Hepatocyte (in vitro differentiated cells): ENCODE data around the gene ZNF148. TPM values are rescaled to one million over a fixed set of nuclear protein-coding genes. Genes with fewer than 3 reads are reported as not detected.

Experiments
- DNase-seq: peaks from one replicate; pipeline ENCODE4 v3.0.0-alpha.2; 2016; ENCODE audit warnings: low spot score
- H2AFZ ChIP-seq: fragments of 200-600 bp; sonication (generic); 2 replicates; pipeline ENCODE4 v1.6.0; 2016; ENCODE audit warnings: antibody characterized with exemption, mild to moderate bottlenecking
- H3K27ac ChIP-seq: fragments of 200-600 bp; sonication (generic); 2 replicates; pipeline ENCODE4 v1.5.1; 2016; ENCODE audit warnings: mild to moderate bottlenecking
- H3K27me3 ChIP-seq: fragments of 200-600 bp; sonication (generic); 2 replicates; pipeline ENCODE4 v1.6.1; 2016
- H3K36me3 ChIP-seq: fragments of 200-600 bp; sonication (generic); replicated peaks from 2 replicates; pipeline ENCODE4 v1.5.1; 2016; ENCODE audit warnings: low read depth; ENCODE audit not compliant: insufficient read depth
- H3K4me1 ChIP-seq: fragments of 200-600 bp; sonication (generic); 2 replicates; pipeline ENCODE4 v1.5.1; 2016; ENCODE audit warnings: mild to moderate bottlenecking, moderate library complexity; ENCODE audit not compliant: insufficient read depth
- H3K4me2 ChIP-seq: fragments of 200-600 bp; sonication (generic); 2 replicates; pipeline ENCODE4 v1.6.0; 2016
- H3K4me3 ChIP-seq: fragments of 200-600 bp; sonication (generic); 2 replicates; pipeline ENCODE4 v1.5.1; 2016; ENCODE audit warnings: mild to moderate bottlenecking
- H3K79me2 ChIP-seq: fragments of 200-600 bp; sonication (generic); 2 replicates; pipeline ENCODE4 v1.6.0; 2017; ENCODE audit warnings: mild to moderate bottlenecking
- H3K9me2 ChIP-seq: fragments of 200-600 bp; sonication (generic); replicated peaks from 2 replicates; pipeline ENCODE4 v1.6.0; 2017; ENCODE audit warnings: mild to moderate bottlenecking; ENCODE audit not compliant: insufficient read depth
- H3K9me3 ChIP-seq: fragments of 200-600 bp; sonication (generic); 2 replicates; pipeline ENCODE4 v1.5.1; 2016; ENCODE audit warnings: low read depth, mild to moderate bottlenecking
- H4K20me1 ChIP-seq: fragments of 200-600 bp; sonication (generic); 2 replicates; pipeline ENCODE4 v1.6.0; 2016; ENCODE audit warnings: mild to moderate bottlenecking; ENCODE audit not compliant: insufficient read depth, poor library complexity, severe bottlenecking
- CTCF ChIP-seq: fragments of 200-600 bp; sonication (generic); IDR thresholded peaks from 2 replicates; pipeline ENCODE4 v1.5.1; 2016; ENCODE audit warnings: antibody characterized with exemption, mild to moderate bottlenecking; ENCODE audit not compliant: poor library complexity
- EZH2 ChIP-seq: fragments of 200-600 bp; sonication (generic); IDR thresholded peaks from 2 replicates; pipeline ENCODE4 v1.6.1; 2016; ENCODE audit warnings: antibody characterized with exemption, mild to moderate bottlenecking, borderline replicate concordance
- EZH2phosphoT487 ChIP-seq: fragments of 200-600 bp; sonication (generic); IDR thresholded peaks from one replicate; pipeline ENCODE4 v1.6.1; 2018; ENCODE audit warnings: antibody characterized with exemption, mild to moderate bottlenecking, low read depth, moderate library complexity; ENCODE audit not compliant: unreplicated experiment, severe bottlenecking
- WGBS: methylation state at CpG from one replicate; pipeline ENCODE4 v1.1.6; 2016; ENCODE audit warnings: low lambda C conversion rate; ENCODE audit errors: missing lambda C conversion rate; 5-methylcytosine and 5-hydroxymethylcytosine counted together
- polyA plus RNA-seq: library from polyadenylated mRNA; unstranded; fragments of >200 nt; fragmentation: Nextera tagmentation; extraction: Ambion mirVana; gene quantifications from 2 replicates; pipeline ENCODE4 v1.2.1, GENCODE V29; 2016
- total RNA-seq: library from RNA; depleted of rRNA; stranded (reverse); fragments of >200 nt; gene quantifications from 2 replicates; pipeline ENCODE4 v1.2.3, GENCODE V29; 2014

The ZNF148 gene
- total and polyA plus RNA-seq, 2 experiments from 2014 or later, result 23.2 to 30.3 TPM

DNA sequence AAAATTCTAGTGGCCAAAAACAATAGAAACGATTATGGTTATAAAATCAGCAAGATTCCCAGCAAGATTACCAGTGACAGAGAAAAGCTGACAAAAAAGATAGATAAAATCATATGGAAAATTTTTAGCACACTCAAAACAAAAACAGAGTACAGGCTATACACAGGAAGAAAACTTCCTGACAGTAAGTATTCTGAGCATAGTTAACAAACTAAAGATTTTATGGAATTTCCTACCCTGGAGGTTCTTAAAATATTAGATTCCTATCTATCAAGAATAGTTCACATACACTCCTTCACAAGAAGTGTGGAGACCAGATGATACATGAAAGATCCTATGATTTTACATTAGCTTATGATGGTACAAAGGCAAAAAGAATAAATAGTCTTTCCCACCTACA is 50.8 kb downstream of the ZNF148 start:
- H3K9me2 ChIP-seq, result no peaks in the 10 kb centered on the region
- WGBS, result 78% methylated on average over 1 of the region's 1 CpG
- no peaks in the 10 kb centered on the region for H3K27me3 ChIP-seq
- no peak overlapping the region for H3K4me2 ChIP-seq
- H3K27ac ChIP-seq, result no peak overlapping the region
- H3K79me2 ChIP-seq, result peaks cover 66% of the 10 kb centered on the region
- peaks cover 4% of the 10 kb centered on the region for H3K36me3 ChIP-seq
- TF ChIP-seq EZH2, result no peak
- no peak for TF ChIP-seq CTCF
- no peak for TF ChIP-seq EZH2phosphoT487
- no peak overlapping the region for H2AFZ ChIP-seq
- no peaks in the 10 kb centered on the region for H3K4me1 ChIP-seq
- no peaks in the 10 kb centered on the region for H3K9me3 ChIP-seq
- no peak for DNase-seq
- H4K20me1 ChIP-seq, result no peaks in the 10 kb centered on the region
- H3K4me3 ChIP-seq, result no peak overlapping the region

DNA sequence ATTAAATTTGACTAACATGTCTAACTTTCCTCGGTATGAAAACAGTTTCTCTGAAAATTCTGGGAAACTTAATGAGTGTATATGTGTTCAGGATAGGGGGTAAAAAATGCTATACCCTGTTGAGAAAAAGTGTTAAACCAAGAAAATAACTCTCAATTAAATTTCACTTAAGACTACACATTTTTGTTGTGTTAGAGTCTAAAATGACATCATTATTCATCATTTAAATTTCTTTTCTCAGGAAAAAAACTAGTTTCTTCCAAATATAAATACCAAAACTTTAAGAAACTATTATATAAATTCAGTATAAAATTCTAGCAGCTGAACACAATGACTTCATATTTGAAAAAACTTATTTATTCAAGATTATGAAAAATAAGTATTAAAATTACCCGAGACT is 52.2 kb downstream of the ZNF148 start:
- Histone ChIP-seq H3K36me3 (peaks cover 4% of the 10 kb centered on the region), H3K4me2 (no peak overlapping the region), H4K20me1 (no peaks in the 10 kb centered on the region), H2AFZ (no peak overlapping the region), H3K79me2 (peaks cover 62% of the 10 kb centered on the region), H3K27ac (no peak overlapping the region), H3K4me3 (no peak overlapping the region), H3K4me1 (no peaks in the 10 kb centered on the region), H3K27me3 (no peaks in the 10 kb centered on the region), H3K9me2 (no peaks in the 10 kb centered on the region), H3K9me3 (no peaks in the 10 kb centered on the region)
- TF ChIP-seq EZH2phosphoT487, result no peak
- no peak for TF ChIP-seq CTCF
- no peak for TF ChIP-seq EZH2
- no peak for DNase-seq
- WGBS, result 94% methylated on average over 2 of the region's 2 CpGs

DNA sequence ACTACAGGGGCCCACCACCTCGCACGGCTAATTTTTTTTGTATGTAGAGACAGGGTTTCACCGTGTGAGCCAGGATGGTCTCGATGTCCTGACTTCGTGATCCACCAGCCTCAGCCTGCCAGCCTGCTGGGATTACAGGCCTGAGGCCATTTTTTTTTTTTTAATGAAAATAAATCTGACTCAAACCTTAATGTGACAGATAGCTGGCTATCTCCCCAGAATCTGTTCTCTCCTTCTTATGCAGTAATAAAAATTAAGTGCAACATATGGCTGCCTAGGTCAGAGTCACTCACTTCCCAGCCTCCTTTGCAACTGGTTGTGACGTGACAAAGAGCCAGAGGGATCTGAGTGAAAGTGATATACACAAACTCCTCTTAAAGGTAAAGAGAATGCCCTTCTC is 53.0 kb downstream of the ZNF148 start:
- no peaks in the 10 kb centered on the region for H3K4me1 ChIP-seq
- TF ChIP-seq EZH2phosphoT487 (no peak), CTCF (no peak), EZH2 (no peak)
- H3K27me3 ChIP-seq, result no peaks in the 10 kb centered on the region
- peaks cover 55% of the 10 kb centered on the region for H3K79me2 ChIP-seq
- H3K4me2 ChIP-seq, result no peak overlapping the region
- no peak overlapping the region for H3K27ac ChIP-seq
- no peaks in the 10 kb centered on the region for H4K20me1 ChIP-seq
- 77% methylated on average over 6 of the region's 6 CpGs for WGBS
- H3K4me3 ChIP-seq, result no peak overlapping the region
- H3K36me3 ChIP-seq, result peaks cover 4% of the 10 kb centered on the region
- DNase-seq, result no peak
- H3K9me3 ChIP-seq, result no peaks in the 10 kb centered on the region
- no peaks in the 10 kb centered on the region for H3K9me2 ChIP-seq
- no peak overlapping the region for H2AFZ ChIP-seq

DNA sequence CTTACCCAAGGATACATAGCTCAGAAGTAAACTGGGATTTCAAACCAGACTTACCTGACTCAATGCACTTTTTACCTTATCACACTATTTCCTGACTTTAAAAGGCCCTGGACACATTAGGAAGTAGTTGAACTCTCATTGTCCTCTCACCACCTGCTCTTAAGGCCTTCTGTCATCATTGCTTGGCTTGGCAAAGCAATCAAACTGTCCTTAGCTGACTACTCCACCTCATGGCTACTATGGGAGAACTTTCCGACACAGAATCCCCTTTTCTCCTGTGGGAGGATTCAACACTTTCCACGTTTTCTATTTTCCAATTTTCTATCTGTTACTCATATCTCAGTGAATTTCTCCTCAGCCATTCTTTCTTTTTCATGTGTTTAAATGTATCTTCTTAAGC is 55.4 kb downstream of the ZNF148 start:
- TF ChIP-seq EZH2phosphoT487, result no peak
- TF ChIP-seq EZH2, result no peak
- no peak for TF ChIP-seq CTCF
- no peak for DNase-seq
- H3K4me2 ChIP-seq, result no peak overlapping the region
- peaks cover 4% of the 10 kb centered on the region for H3K36me3 ChIP-seq
- peaks cover 35% of the 10 kb centered on the region for H3K79me2 ChIP-seq
- no peak overlapping the region for H2AFZ ChIP-seq
- no peaks in the 10 kb centered on the region for H3K27me3 ChIP-seq
- H3K9me3 ChIP-seq, result no peaks in the 10 kb centered on the region
- no peaks in the 10 kb centered on the region for H3K4me1 ChIP-seq
- WGBS, result 89% methylated on average over 2 of the region's 2 CpGs
- no peaks in the 10 kb centered on the region for H4K20me1 ChIP-seq
- no peak overlapping the region for H3K27ac ChIP-seq
- no peaks in the 10 kb centered on the region for H3K9me2 ChIP-seq
- no peak overlapping the region for H3K4me3 ChIP-seq
